ENCODE data around the gene GRAMD4.

Gene GRAMD4

DNA sequence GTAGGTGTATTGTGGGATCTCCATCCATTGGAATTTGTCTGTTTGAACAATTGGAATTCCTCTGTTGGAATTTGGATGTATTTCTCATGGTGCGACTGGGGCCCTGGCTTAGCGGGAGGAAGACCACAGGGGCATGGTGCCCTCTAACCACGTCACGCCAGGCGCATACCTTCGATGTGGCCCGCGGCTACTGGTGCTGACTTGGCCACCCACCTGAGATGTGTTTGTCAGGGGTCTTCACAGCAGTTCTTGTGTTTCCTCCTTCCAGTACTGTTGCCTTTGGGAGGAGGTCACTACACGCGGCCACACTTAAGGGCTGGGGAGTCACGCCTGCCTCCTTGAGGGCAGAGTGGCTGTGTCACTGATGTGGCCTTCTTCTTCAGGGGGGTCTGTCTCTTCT, 36.6 kb upstream of the GRAMD4 start:
- DNase-seq, result no peak

DNA sequence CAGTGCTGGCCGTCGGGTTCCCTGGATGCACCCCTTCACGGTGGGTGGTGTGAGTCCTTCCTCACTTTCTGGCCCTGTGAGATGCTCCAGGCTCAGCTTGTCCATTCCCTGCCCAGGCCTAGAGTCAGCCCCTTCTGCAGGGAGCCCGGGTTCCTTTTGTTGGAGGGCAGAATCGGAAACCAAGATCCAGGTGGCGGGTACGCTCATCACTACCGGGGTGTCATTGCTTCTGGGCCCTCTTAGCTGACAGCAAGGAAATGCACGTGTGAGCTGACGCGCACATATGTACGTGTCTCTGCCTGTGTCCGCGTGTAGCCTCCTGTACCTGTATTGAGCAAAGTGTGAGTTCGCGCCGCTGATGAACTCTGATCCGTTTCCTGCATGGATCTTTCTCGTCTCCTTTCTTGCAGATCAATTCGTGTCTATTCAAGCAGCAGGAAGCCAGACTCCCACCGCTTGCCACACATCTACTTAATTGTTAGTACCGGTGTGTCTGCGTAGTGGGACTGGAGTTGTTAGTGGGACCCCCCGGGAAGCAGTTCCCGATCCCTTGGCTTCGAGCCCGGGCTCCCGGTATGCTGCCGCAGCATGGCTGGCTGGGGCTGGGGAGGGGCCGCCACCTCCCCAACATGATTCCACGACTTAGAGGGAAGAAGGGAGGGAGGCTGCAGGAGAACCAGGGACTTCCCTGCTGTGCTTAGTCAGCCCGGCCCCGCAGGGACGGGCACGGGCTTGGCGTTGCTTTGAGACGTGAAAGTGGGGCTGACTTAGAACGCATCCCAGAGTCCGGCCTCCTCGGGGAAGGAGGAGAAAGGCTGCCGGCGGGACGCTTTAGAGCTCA, 35.9 kb upstream of the GRAMD4 start:
- no peak for DNase-seq

DNA sequence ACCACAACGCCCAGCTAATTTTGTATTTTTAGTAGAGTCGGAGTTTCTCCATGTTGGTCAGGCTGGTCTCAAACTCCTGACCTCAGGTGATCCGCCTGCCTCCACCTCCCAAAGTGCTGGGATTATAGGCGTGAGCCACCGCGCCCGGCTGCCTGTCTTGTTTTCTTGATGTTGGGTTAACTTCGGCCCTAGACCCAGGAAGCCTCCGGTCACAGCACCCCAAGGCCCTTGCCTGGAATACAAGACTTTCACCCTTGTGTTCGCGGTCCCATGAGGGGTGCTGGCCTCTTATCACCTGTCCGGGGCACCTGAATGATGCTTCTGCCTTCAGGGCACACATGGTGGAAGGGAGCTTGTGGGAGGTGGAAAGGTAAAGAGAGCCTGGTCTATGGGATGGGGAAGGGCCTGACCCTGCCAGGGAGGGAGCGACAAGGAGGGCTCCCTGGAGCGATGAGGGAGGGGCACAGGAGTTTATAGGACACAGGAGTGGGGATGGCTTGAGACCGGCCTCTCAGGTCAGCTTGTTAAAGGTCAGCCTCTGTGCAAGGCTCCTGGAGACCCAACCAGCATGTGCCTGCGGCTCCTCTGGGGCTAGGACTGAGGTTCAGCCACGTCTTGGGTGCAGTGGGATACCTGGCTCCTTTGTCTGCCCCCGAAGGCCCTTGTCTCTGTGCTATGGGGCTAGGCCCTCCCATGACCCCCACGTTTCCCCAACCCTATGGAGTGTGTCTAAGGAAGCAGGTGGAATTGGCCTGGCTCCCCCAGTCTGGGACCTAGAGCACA, 34.7 kb upstream of the GRAMD4 start:
- no peak for DNase-seq

DNA sequence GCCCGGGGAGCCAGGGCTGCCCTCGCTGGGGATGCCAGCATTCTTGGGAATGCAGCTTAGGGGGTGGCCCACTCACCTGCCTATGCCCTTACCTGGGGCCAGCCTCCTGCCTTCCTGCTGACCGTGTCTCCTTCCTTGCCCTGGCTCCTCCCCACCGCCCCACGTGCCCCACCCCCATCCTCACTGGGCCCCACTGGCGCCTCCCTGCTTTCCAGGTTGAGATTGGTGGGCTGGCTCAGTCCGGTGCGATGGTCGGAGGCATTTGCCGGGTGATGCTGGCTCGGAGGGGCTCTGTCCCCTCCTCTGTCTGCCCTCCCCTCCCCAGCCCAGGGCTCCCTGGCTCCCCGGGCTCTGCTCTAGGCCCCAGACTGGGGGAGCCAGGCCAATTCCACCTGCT, 34.1 kb upstream of the GRAMD4 start:
- no peak for DNase-seq

DNA sequence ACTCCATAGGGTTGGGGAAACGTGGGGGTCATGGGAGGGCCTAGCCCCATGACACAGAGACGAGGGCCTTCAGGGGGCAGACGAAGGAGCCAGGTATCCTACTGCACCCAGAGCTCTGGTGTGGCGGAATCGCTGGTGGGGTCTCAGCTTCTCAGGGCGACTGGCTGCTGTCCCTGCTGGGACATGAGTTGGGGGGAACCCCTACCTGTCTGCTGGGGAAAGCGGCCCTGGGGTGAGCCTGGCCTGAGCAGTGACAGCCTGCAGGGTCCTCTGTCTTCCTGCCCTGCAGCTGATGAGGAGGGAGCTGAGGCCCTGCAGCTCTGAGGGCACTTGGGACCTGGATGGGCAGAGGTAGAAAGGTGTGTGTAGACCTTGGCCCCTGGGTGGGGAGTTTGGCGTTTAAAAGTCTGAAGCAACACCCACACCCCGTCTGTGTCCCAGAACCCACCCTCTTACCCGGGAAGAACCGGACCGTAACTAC, 33.6 kb upstream of the GRAMD4 start:
- DNase-seq, result no peak

DNA sequence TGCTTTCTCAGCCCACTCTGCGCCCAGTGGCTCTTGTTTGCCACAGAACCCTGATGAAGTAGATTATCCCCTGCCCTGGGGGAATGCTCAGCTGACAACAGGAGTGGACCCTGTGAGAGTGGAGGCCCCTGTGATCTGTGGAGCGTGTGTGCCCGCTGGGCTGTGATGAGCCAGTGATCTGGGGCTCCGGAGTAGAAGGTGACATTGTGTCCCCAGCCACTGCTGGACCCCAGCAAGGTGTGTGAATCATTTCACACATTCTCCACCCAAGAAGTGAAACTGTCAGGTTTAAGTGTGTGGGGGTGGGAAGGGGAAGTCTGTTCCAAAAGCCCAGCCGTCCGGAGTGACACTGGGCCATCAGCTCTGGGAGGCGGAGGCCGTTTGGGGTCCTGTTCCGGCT, 33.1 kb upstream of the GRAMD4 start:
- DNase-seq, result no peak

DNA sequence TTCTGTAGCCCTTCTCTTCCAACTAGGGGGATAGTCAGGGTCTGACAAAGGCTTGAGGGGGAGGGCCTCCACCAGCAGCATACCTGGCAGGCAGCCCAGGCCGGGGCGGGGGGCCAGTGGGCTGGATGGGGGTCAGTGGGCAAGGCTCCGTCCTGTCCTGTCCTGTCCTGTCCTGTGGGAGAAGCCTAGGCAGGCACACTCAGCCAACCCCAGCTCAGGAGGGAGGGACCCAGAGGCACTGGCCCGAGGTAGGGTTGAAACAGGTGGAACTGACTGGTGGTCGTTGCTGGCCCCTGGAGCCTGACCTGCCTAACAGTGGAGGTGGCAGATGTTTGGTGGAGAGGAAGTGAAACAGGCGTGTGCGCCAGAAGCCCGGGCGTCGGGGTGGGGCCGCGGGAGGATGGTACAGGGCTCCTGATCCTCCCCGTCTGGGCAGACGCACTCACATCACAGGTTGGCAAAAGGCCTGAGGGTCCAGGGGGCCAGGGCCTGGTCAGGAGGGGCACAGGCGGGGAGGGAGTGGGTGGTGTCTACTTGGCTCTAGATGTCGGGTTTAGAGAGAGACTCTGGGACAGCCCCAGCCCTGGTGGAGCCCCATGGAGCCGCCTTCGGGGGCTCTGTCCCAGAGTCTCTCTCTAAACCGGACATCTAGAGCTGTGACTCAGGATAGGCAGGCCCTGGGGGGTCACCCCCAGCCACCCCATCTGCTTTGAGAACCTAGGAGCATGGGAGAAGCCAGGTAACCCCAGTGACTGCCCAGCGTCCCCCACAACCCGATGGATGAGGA, 32.5 kb upstream of the GRAMD4 start:
- DNase-seq, result peak; percentile 63

DNA sequence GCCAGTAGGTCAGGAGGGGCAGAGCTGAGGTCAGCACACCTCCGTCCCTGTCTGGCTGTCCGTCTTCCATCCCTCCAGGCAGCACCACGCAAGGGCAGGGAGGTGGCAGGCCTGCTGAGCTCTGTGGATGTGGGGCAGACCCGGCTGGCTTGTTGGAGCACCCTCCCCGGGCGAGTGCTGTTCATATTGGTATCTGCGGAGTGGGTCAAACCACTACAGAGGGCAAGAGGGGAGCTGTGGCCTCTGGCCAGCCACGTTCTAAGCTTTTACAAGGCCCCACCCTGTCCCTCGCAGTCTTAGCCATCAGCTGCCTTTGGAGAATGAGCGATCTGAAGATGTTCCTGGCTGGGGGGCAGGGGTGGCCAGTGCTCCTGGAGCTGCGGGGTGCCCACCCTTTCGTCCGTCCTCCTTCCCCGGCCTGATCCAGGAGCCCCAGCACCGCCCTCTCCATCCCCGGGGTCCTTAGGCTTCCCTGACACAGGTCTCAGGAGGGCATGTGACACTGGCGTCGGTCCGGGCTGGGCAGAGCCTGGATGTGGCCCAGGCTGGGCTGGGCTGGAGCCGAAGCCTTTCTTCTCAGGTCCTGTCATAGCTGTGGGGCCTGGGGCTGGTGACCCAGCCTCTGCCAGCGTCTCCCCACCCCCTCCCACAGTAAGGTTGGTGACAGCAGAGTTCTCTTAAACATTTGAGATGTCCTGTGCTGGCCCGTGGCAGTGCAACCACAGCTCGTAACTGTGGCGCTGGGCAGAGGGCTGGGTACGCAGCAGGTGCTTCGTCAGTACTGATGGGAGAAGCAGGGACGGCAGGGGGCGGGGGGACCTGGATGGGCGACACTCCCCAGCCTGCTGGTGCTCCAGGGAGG, 31.7 kb upstream of the GRAMD4 start:
- peak; percentile 76 for DNase-seq

DNA sequence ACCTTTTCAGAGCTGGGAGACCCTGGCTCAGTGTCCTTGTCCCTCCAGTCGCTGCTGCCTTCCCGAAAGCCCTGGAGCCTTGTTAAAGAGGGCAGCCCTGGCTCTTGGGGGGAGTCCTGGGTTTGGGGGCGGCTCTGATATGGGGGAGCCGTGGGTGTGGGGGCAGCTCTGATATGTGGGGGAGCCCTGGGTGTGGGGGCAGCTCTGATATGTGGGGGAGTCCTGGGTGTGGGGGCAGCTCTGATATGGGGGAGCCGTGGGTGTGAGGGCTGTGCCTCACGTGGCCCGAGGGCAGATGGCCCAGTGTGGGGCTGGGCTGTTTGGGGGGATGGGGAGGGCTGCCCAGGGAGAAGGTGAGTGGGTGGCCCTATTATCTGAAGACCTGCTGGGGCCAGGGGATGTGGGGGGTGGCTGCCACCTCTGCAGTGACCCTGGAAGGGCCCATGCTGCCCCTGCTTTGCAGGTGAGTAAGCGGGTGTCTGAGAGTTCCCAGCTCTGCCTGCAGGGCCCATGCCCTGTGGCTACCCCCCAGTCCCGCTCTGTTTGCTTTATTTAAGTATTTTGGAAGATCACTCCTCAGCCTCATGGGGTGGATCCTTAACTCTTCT, 30.9 kb upstream of the GRAMD4 start:
- no peak for DNase-seq

DNA sequence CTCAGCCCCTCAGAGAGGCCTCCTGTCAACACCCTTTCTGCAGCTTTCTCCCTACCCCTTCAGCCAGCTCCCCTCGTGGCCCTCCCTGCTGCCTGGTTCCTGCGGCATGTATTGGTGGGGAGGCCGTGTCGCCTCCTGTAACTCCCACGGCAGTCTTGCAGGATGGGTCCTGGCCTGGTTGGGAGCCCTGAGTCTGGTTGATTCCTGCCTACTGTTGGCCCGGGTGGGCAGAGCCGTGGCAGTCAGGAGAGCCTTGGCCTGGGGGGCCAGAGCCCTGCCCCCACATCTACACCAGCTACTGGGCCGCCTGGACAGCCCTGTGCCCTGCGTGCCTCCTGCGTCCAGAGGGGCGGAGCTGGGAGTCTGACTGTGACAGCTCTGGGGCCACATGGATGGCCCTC, 30.3 kb upstream of the GRAMD4 start:
- DNase-seq, result no peak

DNA sequence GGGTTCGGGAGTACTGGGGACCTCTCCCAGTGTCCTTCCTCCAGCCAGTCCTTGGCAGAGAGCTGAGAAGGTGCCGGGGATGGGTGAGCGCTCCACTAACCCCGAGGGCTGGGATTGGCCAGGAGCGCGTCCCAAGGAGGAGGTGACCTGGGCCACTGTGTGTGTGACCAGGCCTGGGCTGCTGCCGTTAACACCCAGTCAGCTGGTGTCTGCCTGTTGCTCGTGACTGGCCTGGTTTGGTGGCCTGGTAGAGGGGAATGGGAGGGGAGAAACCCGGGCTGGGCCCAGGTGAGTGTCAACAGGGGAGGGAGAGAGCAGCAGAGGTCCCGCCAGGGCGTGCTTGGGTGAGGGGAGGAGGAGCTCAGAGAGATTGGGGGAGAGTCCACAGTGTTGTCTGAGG, 29.9 kb upstream of the GRAMD4 start:
- no peak for DNase-seq

DNA sequence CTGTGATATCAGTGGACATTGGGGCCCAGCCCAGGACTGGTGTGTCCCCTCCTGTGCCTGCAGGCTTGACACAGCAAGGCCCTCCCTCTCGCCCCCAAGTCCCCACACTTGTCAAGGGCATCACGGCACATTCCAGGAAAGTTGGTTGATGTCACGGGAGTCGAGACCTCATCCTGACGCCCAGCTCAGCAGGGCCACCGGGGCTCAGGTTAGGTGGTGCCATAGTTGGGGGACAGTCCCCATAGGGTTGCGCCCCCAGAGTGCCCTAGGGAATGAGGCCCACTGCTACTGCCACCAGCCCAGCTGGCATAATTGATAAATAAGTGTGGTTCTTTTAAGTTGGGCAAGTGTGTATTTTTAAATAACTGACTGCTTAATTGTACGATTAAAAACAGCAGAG, 28.3 kb upstream of the GRAMD4 start:
- peak; percentile 73 for DNase-seq

DNA sequence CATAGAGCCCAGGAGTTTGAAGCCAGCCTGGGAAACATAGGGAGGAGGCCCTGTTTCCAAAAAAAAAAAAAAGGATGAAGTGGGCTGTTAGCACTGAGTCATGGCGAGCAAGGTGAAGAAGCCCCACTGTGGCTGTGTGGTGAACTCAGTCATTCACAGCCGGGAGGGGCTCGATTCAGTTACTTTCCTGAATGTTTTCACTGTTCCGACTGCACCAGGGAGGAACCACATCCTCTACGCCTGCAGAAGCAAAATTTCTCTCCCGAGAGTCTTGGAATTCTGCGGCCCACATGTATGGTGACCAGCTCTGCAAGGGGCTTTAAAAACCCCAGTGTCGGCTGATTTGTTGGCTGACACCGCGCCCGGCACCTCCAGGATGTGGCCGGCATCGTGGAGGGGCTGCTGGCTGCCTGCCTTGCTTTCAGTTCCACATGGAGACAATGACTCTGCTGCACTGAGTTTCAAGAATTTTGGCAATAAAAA, 27.8 kb upstream of the GRAMD4 start:
- peak; percentile 68 for DNase-seq

DNA sequence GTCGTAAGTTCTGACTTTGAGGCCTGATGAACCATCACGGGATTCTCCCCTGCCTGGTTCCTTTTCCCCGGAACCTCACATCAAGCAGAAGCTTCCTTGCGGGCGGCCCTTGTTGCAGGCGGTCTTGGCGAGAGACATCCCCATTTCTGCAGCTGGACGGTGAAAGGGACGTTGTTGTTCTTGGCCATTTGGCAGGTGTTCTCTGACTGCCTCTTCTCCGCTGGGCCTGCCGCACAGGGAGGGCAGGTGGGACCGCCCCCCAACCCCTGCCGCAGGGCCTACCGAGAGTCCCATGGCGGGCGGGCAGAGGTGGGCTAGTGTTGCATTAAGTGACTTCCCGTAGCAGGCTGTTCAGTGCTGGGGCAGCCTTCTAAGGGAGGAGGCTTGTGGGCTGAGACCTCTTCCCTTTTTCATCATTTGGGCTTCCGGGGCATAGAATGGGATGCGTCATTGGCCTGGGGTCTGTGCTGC, 26.9 kb upstream of the GRAMD4 start:
- DNase-seq, result peak; percentile 51

DNA sequence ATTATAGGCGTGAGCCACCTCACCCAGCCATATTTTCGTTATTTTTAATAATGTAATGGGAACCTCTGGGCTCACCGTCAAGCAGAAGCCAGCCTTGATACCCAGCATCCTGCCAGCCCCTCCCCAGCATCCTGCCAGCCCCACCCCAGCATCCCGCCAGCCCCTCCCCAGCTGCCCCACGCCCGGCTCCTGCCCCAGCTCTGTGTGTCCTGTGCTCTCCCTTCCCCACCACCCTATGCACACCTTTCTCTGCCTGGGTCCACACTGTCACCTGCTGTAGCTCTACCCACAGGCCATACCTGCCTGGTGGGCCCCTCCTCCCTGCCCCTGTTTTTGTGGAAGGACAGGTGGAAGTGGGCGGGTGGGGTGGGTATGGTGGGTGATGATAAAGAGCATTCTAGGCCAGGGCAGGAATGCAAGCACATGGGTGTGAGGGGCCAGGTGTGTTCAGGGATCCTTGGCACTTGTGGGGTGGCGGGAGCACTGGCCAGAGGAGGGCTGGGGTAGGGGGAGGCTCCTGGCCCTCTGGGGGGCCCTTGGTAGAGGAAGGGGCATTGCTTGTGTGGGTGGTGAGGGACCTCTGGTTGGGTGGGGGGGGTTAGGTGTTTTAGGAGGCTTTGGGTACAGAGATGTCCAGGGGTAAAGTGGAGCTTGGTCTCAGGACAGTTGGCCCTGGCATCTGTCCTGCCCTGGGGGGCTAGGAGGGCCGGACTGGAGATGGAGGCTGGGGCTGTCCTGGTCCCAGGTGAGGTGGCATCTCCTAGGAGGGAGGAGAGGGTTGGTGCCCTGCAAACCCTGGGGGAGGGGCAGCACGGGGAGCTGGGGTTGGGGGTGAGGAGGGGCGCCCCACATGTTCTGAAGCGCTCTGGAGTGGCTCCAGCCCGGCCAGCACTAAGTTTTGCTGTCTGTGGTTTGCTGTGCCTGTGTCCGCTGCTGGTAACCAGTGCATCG, 25.9 kb upstream of the GRAMD4 start:
- no peak for DNase-seq

DNA sequence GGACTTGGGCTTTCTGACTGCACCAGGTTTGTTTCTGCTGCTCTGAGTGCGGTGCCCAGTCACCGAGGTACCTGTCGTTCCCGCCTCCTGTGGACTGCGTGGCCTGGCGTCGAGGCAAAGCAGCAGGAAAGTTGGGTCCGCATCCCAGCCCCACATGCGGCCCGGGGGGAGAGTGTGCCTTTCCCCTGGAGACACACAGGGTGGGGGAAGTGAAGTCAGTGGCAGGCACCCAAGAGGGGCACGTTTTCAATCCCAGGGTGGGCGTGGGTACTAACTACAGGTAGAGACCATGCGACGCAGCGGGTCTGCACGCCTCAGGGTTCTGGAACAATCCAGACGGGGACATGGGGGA, 25.3 kb upstream of the GRAMD4 start:
- DNase-seq, result no peak

DNA sequence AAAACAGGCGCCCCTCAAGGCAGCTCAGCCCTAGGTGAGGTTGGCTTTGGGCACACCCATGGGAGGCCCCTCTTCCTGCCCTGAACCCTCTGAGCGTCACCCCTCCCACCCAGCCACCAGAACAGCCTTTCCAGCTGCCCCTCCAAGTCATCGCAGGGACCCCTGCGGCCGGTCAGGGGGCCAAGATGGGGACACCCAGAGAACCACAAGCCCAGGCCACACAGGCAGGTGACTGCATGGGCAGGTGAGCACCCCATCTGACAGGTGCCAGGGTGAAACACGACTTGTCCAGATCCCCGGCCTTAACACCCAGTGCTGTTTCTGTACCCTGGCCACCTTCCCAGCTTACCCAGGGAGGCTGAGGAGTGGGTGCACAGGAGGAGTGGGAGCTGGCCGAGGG, 24.6 kb upstream of the GRAMD4 start:
- DNase-seq, result no peak

DNA sequence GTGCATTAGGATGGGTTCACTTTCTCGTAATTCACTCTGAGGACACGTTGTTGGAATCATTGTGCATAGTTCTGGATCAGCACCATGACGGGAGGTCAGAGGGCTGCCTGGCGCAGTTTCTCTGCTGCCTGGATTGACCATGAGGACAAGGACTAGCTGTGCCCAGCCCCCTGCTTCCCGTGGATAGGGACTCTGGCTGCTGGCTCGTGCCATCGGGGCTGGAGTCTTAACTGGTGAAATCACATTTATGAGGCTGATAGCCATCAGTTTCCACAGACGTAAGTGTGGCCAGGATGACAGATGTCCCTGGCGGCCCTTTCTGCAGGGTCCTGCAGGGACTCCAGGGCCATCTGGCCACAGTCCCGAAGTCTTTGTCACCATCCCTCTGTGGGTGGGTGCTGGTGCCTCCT, 24.1 kb upstream of the GRAMD4 start:
- DNase-seq, result peak; percentile 48

DNA sequence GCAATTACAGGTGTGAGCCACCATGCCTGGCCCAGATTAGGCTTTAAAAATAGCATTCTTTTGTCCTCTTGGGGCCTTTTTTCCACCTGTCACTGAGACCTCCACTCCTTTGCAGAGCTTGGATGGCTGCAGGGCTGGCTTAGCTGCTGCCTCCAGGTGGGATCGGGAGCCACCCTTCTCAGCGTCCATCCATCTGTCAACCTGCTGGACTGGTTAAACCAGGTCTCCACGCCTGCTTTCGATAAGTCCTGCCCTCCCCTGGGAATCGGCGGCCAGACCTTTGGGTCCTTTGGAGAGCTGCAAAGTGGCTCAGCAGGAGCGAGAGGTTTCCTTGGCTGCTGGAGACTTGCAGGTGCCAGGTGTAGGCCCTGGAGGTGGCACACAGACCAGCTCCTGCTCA, 23.4 kb upstream of the GRAMD4 start:
- no peak for DNase-seq

DNA sequence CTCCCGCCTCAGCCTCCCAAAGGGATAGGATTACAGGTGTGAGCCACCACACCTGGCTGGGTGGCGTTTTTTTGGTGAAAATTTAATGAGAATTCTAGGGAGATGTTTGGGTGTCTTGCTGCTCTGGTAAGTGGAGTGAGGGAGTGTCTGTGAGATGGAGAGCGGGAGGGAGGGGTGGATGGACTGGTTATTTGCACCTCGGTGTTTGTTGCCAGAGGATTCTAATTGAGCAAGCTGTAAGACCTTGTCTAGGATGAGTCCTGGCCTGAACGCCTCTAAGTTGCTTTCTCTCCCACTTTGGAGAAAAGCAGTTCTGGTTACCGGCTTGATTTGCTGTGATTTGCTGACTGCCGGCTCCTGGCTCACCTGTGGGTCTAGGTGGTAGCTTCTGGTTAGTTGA, 22.0 kb upstream of the GRAMD4 start:
- no peak for DNase-seq
